Measurements from ENCODE around the gene NMNAT2. TPM values are rescaled to one million over a fixed set of nuclear protein-coding genes. Genes with fewer than 3 reads are reported as not detected.

Gene NMNAT2
- total RNA-seq, 1 experiment from 2014 or later: 0.17 TPM

DNA sequence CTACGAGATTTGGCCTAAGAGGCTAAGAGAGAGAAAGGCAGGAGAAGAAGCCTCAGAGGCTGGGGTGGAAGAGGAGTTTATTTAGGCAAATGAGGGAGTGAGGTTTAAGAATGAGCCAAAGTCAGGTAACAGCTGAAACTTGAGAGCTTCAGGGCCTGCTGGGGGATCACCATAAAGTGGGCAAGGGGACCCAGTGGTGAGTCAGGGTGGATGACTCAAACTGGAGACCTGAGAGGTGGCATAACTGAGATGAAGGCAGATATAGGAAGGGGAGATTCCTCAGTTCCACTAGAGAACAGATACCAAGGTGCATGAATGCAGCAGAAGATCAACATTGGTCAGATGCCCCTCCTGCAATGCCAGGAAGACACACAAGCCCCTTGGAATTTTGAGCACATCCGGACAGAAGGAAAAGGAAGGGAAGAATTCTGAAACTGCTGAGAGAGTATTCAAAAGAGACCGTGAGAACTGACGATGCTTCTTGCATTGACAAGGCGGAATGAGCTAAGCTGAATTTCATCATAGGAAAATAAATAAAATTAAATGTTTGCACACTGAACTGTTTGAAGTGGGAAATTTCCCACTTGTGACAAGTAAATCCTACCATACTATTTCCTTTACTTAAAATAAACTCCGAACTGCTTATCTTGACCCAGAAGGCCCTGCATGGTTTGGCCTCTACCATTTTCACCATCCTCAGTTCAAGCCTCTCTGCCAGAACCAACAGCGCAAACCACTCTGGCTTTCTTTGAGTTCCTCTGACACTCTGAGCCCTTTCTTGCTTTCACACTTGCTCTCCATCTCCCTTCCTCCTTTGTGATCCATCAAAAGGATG lies 94.1 kb downstream of the NMNAT2 start:
- Histone ChIP-seq H3K36me3 (ENCODE audit: insufficient read depth, low read length, poor library complexity, severe bottlenecking) (no peaks in the 10 kb centered on the region), H3K4me3 (ENCODE audit: low read depth, low read length, poor library complexity, severe bottlenecking) (no peak overlapping the region), H3K9me3 (ENCODE audit: low read depth, low read length, poor library complexity, severe bottlenecking) (no peaks in the 10 kb centered on the region), H3K27me3 (replicated peaks; ENCODE audit: insufficient read depth, low read depth, low read length, poor library complexity) (no peaks in the 10 kb centered on the region), H3K27ac (ENCODE audit: low read depth, low read length, poor library complexity, severe bottlenecking) (no peak overlapping the region), H3K4me1 (ENCODE audit: insufficient read depth, low read length, poor library complexity, severe bottlenecking) (no peaks in the 10 kb centered on the region)
- TF ChIP-seq CTCF (conservative IDR thresholded peaks at IDR 0.05; ENCODE audit: low read depth, low read length) (no peak), EZH2 (IDR thresholded peaks at IDR 0.05; ENCODE audit: borderline replicate concordance, low read depth, low read length, poor library complexity, severe bottlenecking) (no peak)
- no TSS peak for BruUV-seq (replicated peaks)
- CTCF ChIA-PET: no interaction called here
- DNase-seq (ENCODE audit: low spot score): no peak
- POLR2A ChIA-PET (ENCODE audit: low non-redundant PET): no interaction called here
- intact Hi-C loops (cut with micrococcal nuclease; ENCODE audit: unreplicated experiment): no loop called here

- no peaks in the 10 kb centered on the region for H3K27me3 ChIP-seq (replicated peaks; ENCODE audit: insufficient read depth, low read depth, low read length, poor library complexity)
- H3K4me1 ChIP-seq (ENCODE audit: insufficient read depth, low read length, poor library complexity, severe bottlenecking): no peaks in the 10 kb centered on the region
- no TSS peak for BruUV-seq (replicated peaks)
- intact Hi-C loops (cut with micrococcal nuclease; ENCODE audit: unreplicated experiment): no loop called here
- no peaks in the 10 kb centered on the region for H3K9me3 ChIP-seq (ENCODE audit: low read depth, low read length, poor library complexity, severe bottlenecking)
- no peaks in the 10 kb centered on the region for H3K36me3 ChIP-seq (ENCODE audit: insufficient read depth, low read length, poor library complexity, severe bottlenecking)
- no peak for DNase-seq (ENCODE audit: low spot score)
- no peak overlapping the region for H3K4me3 ChIP-seq (ENCODE audit: low read depth, low read length, poor library complexity, severe bottlenecking)
- ChIA-PET POLR2A (ENCODE audit: low non-redundant PET) (no interaction called here), CTCF (no interaction called here)
- H3K27ac ChIP-seq (ENCODE audit: low read depth, low read length, poor library complexity, severe bottlenecking): no peak overlapping the region
- TF ChIP-seq CTCF (conservative IDR thresholded peaks at IDR 0.05; ENCODE audit: low read depth, low read length) (no peak), EZH2 (IDR thresholded peaks at IDR 0.05; ENCODE audit: borderline replicate concordance, low read depth, low read length, poor library complexity, severe bottlenecking) (no peak)
Observed at GRCh38 chr1:183319606-183320005, 98.6 kb downstream of the NMNAT2 start.

- intact Hi-C loops (cut with micrococcal nuclease; ENCODE audit: unreplicated experiment): no loop called here
- CTCF ChIA-PET: no interaction called here
- no peaks in the 10 kb centered on the region for H3K36me3 ChIP-seq (ENCODE audit: insufficient read depth, low read length, poor library complexity, severe bottlenecking)
- TF ChIP-seq CTCF (conservative IDR thresholded peaks at IDR 0.05; ENCODE audit: low read depth, low read length) (no peak), EZH2 (IDR thresholded peaks at IDR 0.05; ENCODE audit: borderline replicate concordance, low read depth, low read length, poor library complexity, severe bottlenecking) (no peak)
- no peaks in the 10 kb centered on the region for H3K9me3 ChIP-seq (ENCODE audit: low read depth, low read length, poor library complexity, severe bottlenecking)
- no peaks in the 10 kb centered on the region for H3K4me1 ChIP-seq (ENCODE audit: insufficient read depth, low read length, poor library complexity, severe bottlenecking)
- POLR2A ChIA-PET (ENCODE audit: low non-redundant PET): no interaction called here
- H3K4me3 ChIP-seq (ENCODE audit: low read depth, low read length, poor library complexity, severe bottlenecking): no peak overlapping the region
- H3K27ac ChIP-seq (ENCODE audit: low read depth, low read length, poor library complexity, severe bottlenecking): no peak overlapping the region
- DNase-seq (ENCODE audit: low spot score): no peak
- no TSS peak for BruUV-seq (replicated peaks)
- no peaks in the 10 kb centered on the region for H3K27me3 ChIP-seq (replicated peaks; ENCODE audit: insufficient read depth, low read depth, low read length, poor library complexity)
Observed at GRCh38 chr1:183319051-183319450, 99.1 kb downstream of the NMNAT2 start.
